Activated CD4-positive, alpha-beta T cell treated with anti-CD3 and anti-CD28 coated beads, Interleukin-2, amount 50 U/mL, for 1 hour (primary cell): ENCODE data around the gene PDE7B.

ENCODE experiments used
- DNase-seq: peaks from one replicate; pipeline ENCODE4 v3.0.0-alpha.2; 2020

The PDE7B gene

GRCh38 chr6:135851442-135852271 is at the start of gene PDE7B:
PDE7B (plus strand) TSS chr6:135851701.
- DNase-seq = peak; percentile 30

GRCh38 chr6:135801755-135802465 is 49.6 kb upstream of the PDE7B start:
- no peak for DNase-seq

- no peak for DNase-seq
Observed at GRCh38 chr6:135810486-135810885, 41.0 kb upstream of the PDE7B start.

- no peak for DNase-seq
Observed at GRCh38 chr6:135811170-135811569, 40.3 kb upstream of the PDE7B start.

GRCh38 chr6:135811644-135812526 is 39.6 kb upstream of the PDE7B start:
- DNase-seq = no peak

DNA sequence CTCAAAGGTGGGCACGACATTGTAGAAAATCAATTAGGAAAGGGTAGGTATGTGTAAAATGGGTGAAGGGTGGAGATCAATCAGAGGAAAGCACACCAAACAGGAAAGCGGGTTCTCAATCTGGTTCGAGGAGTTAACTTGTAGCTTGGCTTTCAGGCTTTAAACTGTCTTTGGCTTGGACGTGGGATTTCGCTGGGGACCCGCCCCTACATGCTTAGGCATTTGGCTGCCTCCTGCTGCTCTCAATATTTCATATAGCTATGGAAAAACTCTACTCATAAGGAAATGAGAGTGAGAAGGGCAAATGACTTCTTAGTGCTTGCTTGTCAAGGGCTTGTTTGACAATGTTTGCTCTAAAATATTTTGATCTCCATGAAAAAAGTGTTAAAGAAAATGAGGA is 38.1 kb upstream of the PDE7B start:
- no peak for DNase-seq

DNA sequence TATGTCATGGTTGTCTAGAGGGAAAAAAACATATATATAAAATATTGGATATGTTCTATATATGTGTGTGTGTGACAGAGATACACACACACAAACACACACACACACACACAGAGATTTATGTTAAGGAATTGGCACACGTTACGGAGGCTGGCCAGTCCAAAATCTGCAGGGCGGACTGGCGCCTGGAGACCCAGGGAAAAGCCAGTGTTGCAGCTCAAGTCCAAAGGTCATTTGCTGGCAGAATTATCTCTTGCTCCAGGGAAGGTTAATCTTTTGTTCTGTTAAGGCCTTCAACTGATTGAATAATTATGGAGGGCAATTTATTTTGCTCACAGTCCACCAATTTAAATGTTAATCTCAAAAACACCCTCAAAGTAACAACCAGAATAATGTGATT is 37.5 kb upstream of the PDE7B start:
- DNase-seq = no peak

DNA sequence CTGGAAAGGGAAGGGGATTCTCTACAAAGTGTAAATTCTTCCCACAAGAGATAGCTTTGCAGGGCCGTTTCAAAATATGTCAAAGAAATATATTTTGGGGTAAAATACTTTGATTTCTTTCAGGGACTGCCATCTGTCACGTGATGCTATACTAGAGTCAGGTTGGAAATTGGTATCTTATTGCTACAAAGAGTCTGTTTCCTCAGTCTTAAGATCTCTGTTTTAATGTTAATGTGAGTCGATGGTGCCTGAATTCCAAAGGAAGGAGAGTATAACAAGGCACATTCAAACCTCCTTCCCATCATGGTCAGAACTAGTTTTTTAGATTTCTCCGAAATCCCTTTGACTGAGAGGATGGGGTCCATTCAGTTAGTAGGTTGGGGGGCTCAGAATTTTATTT is 36.3 kb upstream of the PDE7B start:
- DNase-seq = no peak

DNA sequence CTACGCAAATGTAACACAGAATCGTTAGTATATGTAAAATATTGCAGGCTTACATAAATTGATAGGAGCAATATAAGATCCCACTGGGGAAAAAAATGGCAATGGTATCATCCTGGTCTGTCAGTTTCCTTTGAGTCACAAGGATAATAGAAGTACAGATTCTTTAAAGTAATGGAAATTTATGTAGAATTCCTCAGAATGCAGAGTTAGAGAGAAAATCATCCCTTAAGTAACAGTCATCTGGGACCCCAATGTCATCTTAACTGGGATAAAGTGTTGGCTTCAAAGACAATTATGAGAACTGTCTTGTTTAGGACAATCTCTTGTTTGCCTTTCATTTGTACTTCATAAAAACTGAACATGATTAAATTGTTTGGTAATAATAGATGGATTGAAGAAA is 34.5 kb upstream of the PDE7B start:
- no peak for DNase-seq

DNA sequence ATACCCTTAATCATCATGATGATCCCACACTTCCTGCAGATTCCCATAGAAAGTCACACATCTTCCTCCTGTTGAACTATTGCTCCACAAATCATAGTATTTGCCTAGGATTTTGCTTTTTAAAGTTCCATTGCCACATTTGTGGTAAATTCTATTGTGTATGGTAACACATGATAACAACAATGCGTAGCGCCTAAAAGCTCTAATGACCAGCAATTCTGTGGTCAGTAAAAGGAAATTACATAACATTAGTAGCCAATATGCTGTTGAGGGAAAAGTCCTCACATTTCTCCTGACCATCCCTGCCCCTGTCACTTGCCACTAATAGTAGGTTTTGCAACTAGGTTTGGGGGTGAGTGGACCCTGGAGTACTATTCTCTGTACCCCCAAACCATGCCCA is 31.8 kb upstream of the PDE7B start:
- DNase-seq = no peak

DNA sequence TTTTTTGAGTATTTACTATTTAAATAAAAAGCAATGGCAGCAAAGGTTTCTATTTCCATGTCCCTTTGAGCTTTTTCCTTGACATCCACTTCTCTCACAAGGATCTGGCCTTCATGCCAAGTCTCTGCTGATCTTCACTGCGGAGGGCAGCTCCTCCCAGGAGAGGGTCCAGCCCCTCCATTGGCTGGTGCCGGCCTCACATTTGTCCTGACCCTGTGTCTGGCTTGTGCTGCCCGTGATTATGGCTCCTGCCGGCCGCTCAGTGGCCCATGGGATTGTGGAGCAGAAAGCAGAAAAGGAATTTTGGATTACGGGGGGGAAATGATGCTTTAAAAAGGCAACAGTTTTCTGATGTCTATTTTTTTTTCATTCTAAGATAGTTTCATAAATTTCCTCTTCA is 31.2 kb upstream of the PDE7B start:
- no peak for DNase-seq

DNA sequence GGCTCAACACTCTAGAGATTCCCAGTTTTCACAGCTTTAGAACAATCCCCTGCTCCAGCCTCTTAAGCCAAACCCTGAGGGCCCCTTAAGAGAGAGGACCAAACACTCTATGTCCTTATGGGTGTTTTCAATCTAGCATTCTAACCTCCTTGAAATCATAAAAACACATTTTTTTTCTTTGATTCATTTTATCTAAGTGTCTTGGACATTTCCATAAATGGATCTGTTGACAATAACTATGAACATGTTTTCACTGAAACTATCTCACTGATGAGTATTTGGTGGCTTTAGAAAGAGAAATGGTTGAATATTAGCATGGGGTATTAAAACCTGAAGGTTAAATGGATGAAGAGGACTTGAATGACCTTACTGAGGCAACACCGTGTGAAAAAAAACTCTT is 27.6 kb upstream of the PDE7B start:
- DNase-seq = no peak

DNA sequence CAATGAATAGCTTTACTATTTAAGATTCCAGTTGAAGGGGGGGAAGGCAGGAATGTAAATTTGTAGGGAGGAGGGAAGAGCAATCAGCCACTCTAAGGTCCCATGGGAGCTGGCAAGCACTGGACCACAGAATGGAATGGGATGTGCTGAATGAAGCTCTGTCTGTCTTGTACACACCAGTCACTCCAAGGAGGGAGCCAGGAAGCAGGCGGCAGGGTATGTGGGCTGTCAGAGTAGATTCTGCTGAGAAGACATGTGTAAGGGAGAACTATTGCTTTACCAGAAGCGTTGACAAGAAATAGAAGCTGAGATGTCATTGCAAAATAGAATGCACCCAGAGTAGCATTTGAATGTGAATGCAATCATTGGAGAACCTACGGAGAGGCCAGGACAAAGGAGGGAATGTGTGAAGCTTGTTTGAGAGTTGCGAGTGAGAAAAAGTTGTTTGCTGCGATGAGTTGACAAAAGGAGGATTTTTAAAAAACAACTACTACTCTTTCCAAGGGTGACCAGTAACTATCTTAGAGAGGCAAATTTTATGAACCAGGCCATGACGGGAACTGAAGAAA is 25.2 kb upstream of the PDE7B start:
- no peak for DNase-seq

DNA sequence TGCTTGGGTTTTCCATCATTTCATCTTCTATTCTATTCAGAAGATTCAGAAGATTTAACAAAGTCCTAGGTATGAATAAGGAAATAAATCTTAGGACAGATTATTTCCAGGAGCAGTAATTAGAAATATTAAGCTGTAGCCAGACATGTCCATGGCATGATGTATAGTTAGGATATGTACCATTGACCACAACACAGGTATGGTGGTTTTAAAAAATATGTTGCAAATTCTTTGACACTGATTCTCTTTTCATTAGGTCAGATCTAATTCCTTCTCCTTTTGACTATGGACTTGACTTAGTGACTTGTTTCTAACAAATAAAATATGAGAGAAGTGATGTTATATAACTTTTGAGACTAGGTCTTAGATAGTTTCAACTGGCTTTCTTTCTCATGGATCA is 23.5 kb upstream of the PDE7B start:
- no peak for DNase-seq

- no peak for DNase-seq
Observed at GRCh38 chr6:135830452-135830881, 21.0 kb upstream of the PDE7B start.

DNA sequence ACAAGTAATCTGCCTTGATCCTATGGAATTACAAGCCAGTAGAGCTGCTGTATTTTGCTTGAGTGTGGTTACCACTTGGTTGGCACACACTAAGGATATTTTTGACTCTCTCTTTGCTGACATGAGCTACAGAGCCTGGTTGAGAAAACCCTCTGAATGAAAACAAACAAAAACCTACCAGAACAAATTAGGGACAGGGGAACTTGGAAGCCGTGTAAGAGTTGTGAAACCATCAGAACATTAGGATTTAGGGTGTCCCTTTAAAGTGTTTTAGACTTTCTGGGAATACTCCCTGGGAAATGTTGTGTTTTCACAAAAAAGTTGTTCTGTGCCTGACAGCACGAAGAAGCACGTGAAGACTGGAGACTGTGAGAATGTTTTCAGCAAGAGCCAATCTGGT is 20.5 kb upstream of the PDE7B start:
- no peak for DNase-seq

DNA sequence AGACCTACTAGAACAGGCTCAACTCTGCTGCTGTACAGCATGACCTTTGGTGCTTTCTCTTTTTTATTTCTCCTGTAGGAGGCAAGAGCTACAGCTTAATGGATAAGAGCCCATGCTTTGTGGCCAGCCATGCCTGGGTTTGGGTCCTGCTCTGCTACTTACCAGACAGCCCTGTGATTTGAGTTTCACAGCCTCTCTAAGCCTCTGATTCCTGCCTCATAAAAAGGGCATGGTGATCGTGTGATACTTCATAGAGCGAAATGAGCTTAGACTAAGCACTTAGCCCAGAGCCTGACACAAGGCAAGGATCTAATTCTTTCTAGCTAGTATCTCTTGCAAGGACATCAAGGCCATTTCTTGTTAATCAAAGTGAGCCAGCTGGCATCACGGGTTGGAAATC is 19.3 kb upstream of the PDE7B start:
- no peak for DNase-seq

- no peak for DNase-seq
Observed at GRCh38 chr6:135833771-135834170, 17.7 kb upstream of the PDE7B start.

DNA sequence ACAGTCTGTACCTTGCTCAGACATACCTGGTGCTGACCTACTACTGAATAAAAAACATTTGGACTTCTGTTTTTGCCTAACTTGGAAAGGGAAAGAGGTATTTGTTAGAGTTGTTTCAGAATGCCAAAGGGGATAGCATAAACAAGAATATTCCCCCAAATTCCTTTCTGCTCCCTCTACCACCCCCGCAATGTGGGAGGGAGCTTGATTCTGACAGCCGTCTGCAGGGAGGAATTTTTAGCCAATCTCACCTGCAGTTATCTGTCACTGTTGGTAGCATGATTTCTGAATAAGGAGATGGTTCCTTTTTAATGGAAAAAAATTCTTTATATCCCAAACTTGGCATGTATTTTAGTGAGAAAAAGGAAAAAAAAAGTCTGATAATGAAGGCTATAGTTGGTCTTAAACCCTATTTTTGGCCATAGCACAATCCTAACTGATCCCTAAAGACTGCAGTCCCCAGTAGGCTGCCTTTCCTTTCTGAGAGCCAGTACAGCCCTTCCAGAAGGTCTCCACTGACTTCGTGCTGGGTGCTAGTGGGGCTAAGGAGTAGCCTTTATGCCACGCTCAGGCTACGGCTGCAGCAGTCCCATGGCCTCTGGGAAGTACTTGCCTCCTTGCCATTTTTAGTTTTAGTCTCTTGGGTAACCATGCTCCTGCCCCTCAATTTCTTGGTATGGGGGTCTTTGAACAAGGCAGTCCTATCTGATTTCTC is 13.6 kb upstream of the PDE7B start:
- no peak for DNase-seq

GRCh38 chr6:135839121-135839520 is 12.4 kb upstream of the PDE7B start:
- no peak for DNase-seq

- DNase-seq = no peak
Observed at GRCh38 chr6:135842618-135843392, 8.7 kb upstream of the PDE7B start.

GRCh38 chr6:135850882-135851281 is 619 bp upstream of the PDE7B start:
- no peak for DNase-seq
